ENCODE data around the gene MCC.

DNA sequence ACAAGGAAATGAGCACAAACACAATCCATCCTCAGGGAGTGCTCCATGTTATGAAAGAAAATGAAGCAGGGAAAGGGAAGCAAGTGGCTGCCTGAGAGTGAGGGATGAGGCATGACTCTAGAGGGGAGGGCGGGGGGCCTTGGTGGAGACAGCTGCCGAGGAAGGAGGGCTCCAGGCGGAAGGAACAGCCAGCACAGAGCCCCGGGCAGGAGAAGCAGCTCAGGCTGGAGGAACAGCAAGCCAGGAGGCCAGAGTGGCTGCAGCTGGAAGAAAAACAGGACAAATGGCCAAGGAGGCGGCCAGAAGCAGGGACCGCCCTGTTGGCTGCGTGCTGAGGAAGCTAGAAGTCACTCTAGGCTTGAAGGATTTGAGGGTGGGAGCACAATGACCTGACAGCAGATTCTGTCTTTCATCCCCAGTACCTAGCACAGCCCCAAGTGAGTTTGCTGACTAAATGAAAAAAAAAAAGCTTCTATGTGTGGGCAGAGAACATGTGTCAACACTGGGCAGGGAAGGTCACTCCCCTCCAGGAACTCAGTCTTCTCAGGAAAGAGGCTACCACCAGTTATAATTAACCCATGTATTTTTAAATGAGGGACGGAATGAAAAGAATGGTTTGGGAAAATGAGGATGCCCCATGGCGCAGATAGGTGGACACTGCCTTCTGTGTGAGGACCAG is 368.9 kb downstream of the MCC start:
- TF ChIP-seq, protein P1, sequence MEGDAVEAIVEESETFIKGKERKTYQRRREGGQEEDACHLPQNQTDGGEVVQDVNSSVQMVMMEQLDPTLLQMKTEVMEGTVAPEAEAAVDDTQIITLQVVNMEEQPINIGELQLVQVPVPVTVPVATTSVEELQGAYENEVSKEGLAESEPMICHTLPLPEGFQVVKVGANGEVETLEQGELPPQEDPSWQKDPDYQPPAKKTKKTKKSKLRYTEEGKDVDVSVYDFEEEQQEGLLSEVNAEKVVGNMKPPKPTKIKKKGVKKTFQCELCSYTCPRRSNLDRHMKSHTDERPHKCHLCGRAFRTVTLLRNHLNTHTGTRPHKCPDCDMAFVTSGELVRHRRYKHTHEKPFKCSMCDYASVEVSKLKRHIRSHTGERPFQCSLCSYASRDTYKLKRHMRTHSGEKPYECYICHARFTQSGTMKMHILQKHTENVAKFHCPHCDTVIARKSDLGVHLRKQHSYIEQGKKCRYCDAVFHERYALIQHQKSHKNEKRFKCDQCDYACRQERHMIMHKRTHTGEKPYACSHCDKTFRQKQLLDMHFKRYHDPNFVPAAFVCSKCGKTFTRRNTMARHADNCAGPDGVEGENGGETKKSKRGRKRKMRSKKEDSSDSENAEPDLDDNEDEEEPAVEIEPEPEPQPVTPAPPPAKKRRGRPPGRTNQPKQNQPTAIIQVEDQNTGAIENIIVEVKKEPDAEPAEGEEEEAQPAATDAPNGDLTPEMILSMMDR (IDR thresholded peaks at IDR 0.05), result no peak
- no peak for TF ChIP-seq POLR2A (IDR thresholded peaks at IDR 0.05)
